ENCODE results near the gene RAD51B. TPM values are rescaled to one million over a fixed set of nuclear protein-coding genes. Genes with fewer than 3 reads are reported as not detected.
A peak's percentile ranks its signal among the peaks of the same experiment; 100 is the strongest.

The RAD51B gene
- total and polyA plus RNA-seq, 5 donors = 0.88 to 5.3 (median 3.3) TPM

GRCh38 chr14:68681256-68682011, 861.9 kb downstream of the RAD51B start:
- 79% methylated on average over 9 of the region's 9 CpGs for WGBS
- no peaks in the 10 kb centered on the region for H3K27me3 ChIP-seq (ENCODE audit: control insufficient read depth, insufficient read depth)
- no peaks in the 10 kb centered on the region for H3K9me3 ChIP-seq (ENCODE audit: control insufficient read depth, low read length)
- peak overlapping the region; percentile 63 for H3K27ac ChIP-seq (ENCODE audit: low read length)
- H3K4me1 ChIP-seq (ENCODE audit: control insufficient read depth, insufficient read depth, low read length) = peaks cover 22% of the 10 kb centered on the region
- intact Hi-C loops (cut with DNase I) = loop anchor here in 2 of 4 donors (5.0 to 10.0 kb wide), 2 partner anchors 103 to 106 kb away; no protein-coding TSS in a partner anchor
- H3K4me3 ChIP-seq (ENCODE audit: low read length) = no peak overlapping the region
- DNase-seq (no peak), ATAC-seq (no peak)

- H3K27ac ChIP-seq (ENCODE audit: low read length) = peak overlapping the region; percentile 67
These were observed 862.9 kb downstream of the RAD51B start for GRCh38 chr14:68682166-68683103.

GRCh38 chr14:68683326-68683725, 863.7 kb downstream of the RAD51B start:
- intact Hi-C loops (cut with DNase I) = loop anchor here in 2 of 4 donors (5.0 to 10.0 kb wide), 2 partner anchors 101 to 104 kb away; no protein-coding TSS in a partner anchor
- no peak for DNase-seq
- Histone ChIP-seq H3K27ac (ENCODE audit: low read length) (peak overlapping the region; percentile 80), H3K4me1 (ENCODE audit: control insufficient read depth, insufficient read depth, low read length) (peaks cover 21% of the 10 kb centered on the region), H3K9me3 (ENCODE audit: control insufficient read depth, low read length) (no peaks in the 10 kb centered on the region), H3K4me3 (ENCODE audit: low read length) (no peak overlapping the region), H3K27me3 (ENCODE audit: control insufficient read depth, insufficient read depth) (no peaks in the 10 kb centered on the region)
- 63% methylated on average over 7 of the region's 7 CpGs for WGBS
- peak in 1 of 2 donors; percentile 4 for ATAC-seq

More at GRCh38 chr14:68682166-68683103, 862.9 kb downstream of the RAD51B start:
- ATAC-seq (peak; percentile 81 to 86), DNase-seq (peak in 2 of 3 donors; percentile 64 to 66)
- intact Hi-C loops (cut with DNase I) = loop anchor here in 2 of 4 donors (5.0 to 10.0 kb wide), 2 partner anchors 102 to 105 kb away; no protein-coding TSS in a partner anchor
- H3K27me3 ChIP-seq (ENCODE audit: control insufficient read depth, insufficient read depth) = no peaks in the 10 kb centered on the region
- H3K4me3 ChIP-seq (ENCODE audit: low read length) = no peak overlapping the region
- H3K4me1 ChIP-seq (ENCODE audit: control insufficient read depth, insufficient read depth, low read length) = peaks cover 22% of the 10 kb centered on the region
- no peaks in the 10 kb centered on the region for H3K9me3 ChIP-seq (ENCODE audit: control insufficient read depth, low read length)
- WGBS = 34% methylated on average over 15 of the region's 15 CpGs

- no peak for DNase-seq
These were observed 865.2 kb downstream of the RAD51B start for GRCh38 chr14:68684466-68685418.

GRCh38 chr14:68685419-68686204, 866.0 kb downstream of the RAD51B start:
- no peak for ATAC-seq
- Histone ChIP-seq H3K4me3 (ENCODE audit: low read length) (no peak overlapping the region), H3K4me1 (ENCODE audit: control insufficient read depth, insufficient read depth, low read length) (peaks cover 23% of the 10 kb centered on the region), H3K27ac (ENCODE audit: low read length) (no peak overlapping the region), H3K27me3 (ENCODE audit: control insufficient read depth, insufficient read depth) (no peaks in the 10 kb centered on the region), H3K9me3 (ENCODE audit: control insufficient read depth, low read length) (no peaks in the 10 kb centered on the region)
- WGBS = 90% methylated on average over 12 of the region's 12 CpGs
- intact Hi-C loops (cut with DNase I) = loop anchor here in 1 of 4 donors (10.0 kb wide), 1 partner anchor 99 kb away; no protein-coding TSS in a partner anchor
- DNase-seq = peak in 1 of 3 donors; percentile 36

More at GRCh38 chr14:68684466-68685418, 865.2 kb downstream of the RAD51B start:
- intact Hi-C loops (cut with DNase I) = loop anchor here in 2 of 4 donors (5.0 to 10.0 kb wide), 2 partner anchors 100 to 103 kb away; no protein-coding TSS in a partner anchor
- Histone ChIP-seq H3K27me3 (ENCODE audit: control insufficient read depth, insufficient read depth) (no peaks in the 10 kb centered on the region), H3K9me3 (ENCODE audit: control insufficient read depth, low read length) (no peaks in the 10 kb centered on the region), H3K27ac (ENCODE audit: low read length) (peak overlapping the region; percentile 61), H3K4me1 (ENCODE audit: control insufficient read depth, insufficient read depth, low read length) (peaks cover 23% of the 10 kb centered on the region), H3K4me3 (ENCODE audit: low read length) (no peak overlapping the region)
- no peak for ATAC-seq
- 63% methylated on average over 5 of the region's 5 CpGs for WGBS

- intact Hi-C loops (cut with DNase I) = loop anchor here in 1 of 4 donors (10.0 kb wide), 1 partner anchor 99 kb away; no protein-coding TSS in a partner anchor
- Histone ChIP-seq H3K27ac (ENCODE audit: low read length) (no peak overlapping the region), H3K4me1 (ENCODE audit: control insufficient read depth, insufficient read depth, low read length) (peaks cover 19% of the 10 kb centered on the region), H3K9me3 (ENCODE audit: control insufficient read depth, low read length) (no peaks in the 10 kb centered on the region), H3K4me3 (ENCODE audit: low read length) (no peak overlapping the region), H3K27me3 (ENCODE audit: control insufficient read depth, insufficient read depth) (no peaks in the 10 kb centered on the region)
- ATAC-seq (no peak), DNase-seq (no peak)
- WGBS = 98% methylated on average over 1 of the region's 1 CpG
These were observed 866.6 kb downstream of the RAD51B start for GRCh38 chr14:68686205-68686465.

GRCh38 chr14:68686724-68687123, 867.1 kb downstream of the RAD51B start:
- ATAC-seq (no peak), DNase-seq (no peak)
- H3K9me3 ChIP-seq (ENCODE audit: control insufficient read depth, low read length) = no peaks in the 10 kb centered on the region
- peaks cover 13% of the 10 kb centered on the region for H3K4me1 ChIP-seq (ENCODE audit: control insufficient read depth, insufficient read depth, low read length)
- H3K27me3 ChIP-seq (ENCODE audit: control insufficient read depth, insufficient read depth) = no peaks in the 10 kb centered on the region
- no peak overlapping the region for H3K27ac ChIP-seq (ENCODE audit: low read length)
- WGBS = 98% methylated on average over 8 of the region's 8 CpGs
- H3K4me3 ChIP-seq (ENCODE audit: low read length) = no peak overlapping the region
- intact Hi-C loops (cut with DNase I) = loop anchor here in 1 of 4 donors (10.0 kb wide), 1 partner anchor 98 kb away; no protein-coding TSS in a partner anchor

- DNase-seq = no peak
- Histone ChIP-seq H3K9me3 (ENCODE audit: control insufficient read depth, low read length) (no peaks in the 10 kb centered on the region), H3K27ac (ENCODE audit: low read length) (no peak overlapping the region), H3K27me3 (ENCODE audit: control insufficient read depth, insufficient read depth) (no peaks in the 10 kb centered on the region), H3K4me1 (ENCODE audit: control insufficient read depth, insufficient read depth, low read length) (peaks cover 14% of the 10 kb centered on the region), H3K4me3 (ENCODE audit: low read length) (no peak overlapping the region)
- intact Hi-C loops (cut with DNase I) = loop anchor here in 1 of 4 donors (10.0 kb wide), 1 partner anchor 97 kb away; no protein-coding TSS in a partner anchor
- WGBS = 95% methylated on average over 11 of the region's 11 CpGs
- ATAC-seq = no peak
These were observed 868.2 kb downstream of the RAD51B start for GRCh38 chr14:68687746-68688145.

GRCh38 chr14:68688872-68689371, 869.3 kb downstream of the RAD51B start:
- H3K4me1 ChIP-seq (ENCODE audit: control insufficient read depth, insufficient read depth, low read length) = peaks cover 9% of the 10 kb centered on the region
- intact Hi-C loops (cut with DNase I) = loop anchor here in 1 of 4 donors (10.0 kb wide), 1 partner anchor 96 kb away; no protein-coding TSS in a partner anchor
- DNase-seq (peak in 1 of 3 donors; percentile 70), ATAC-seq (no peak)
- no peaks in the 10 kb centered on the region for H3K27me3 ChIP-seq (ENCODE audit: control insufficient read depth, insufficient read depth)
- WGBS = 45% methylated on average over 9 of the region's 9 CpGs
- H3K27ac ChIP-seq (ENCODE audit: low read length) = no peak overlapping the region
- no peak overlapping the region for H3K4me3 ChIP-seq (ENCODE audit: low read length)
- H3K9me3 ChIP-seq (ENCODE audit: control insufficient read depth, low read length) = no peaks in the 10 kb centered on the region

All from right cardiac atrium (tissue), 5 donors.